22Rv1 (cell line): ENCODE measurements around the gene SLC25A5.

Source experiments
- ZFX ChIP-seq: fragments of 450-650 bp; IDR thresholded peaks from 2 replicates; pipeline ENCODE4 v1.6.1; 2017; ENCODE audit warnings: antibody characterized with exemption, borderline replicate concordance
- TF ChIP-seq, protein P1 (sequence below): fragments of 450-650 bp; IDR thresholded peaks from 2 replicates; pipeline ENCODE4 v1.5.1; 2017; ENCODE audit warnings: mild to moderate bottlenecking

DNA sequence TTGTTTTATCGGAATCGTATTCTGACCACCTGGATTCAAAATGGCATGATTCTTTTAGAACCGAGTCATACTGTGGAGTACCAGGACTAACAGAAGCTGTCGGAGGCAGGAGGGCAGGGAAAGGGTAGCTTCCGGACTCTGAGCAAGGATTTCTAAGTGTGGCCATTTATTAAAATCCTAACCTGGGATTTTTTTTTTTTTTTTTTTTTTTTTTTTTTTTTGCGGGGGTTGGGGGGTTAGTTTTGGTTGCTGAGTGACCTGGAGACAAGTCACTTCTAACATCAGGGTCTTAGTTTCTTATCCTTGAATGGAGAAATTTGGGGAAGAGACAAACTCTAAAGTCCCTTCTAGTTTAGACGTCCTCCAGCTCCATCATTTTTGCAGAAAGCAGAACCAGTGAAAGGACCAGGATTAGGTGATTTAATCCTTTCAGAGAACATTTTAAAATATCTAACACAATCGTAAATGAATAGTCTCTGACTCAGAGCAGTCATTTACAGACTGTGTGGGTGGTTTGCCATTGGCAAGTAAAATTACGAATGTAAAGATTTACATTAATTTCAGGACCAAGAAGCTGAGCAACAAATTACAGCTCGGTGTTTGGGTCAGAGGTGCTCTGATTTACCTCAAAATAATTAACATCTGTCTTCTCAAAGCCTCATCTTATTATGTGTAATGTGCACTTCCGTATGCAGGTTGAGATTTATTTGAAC, 7.3 kb downstream of the SLC25A5 start:
- TF ChIP-seq, protein P1, sequence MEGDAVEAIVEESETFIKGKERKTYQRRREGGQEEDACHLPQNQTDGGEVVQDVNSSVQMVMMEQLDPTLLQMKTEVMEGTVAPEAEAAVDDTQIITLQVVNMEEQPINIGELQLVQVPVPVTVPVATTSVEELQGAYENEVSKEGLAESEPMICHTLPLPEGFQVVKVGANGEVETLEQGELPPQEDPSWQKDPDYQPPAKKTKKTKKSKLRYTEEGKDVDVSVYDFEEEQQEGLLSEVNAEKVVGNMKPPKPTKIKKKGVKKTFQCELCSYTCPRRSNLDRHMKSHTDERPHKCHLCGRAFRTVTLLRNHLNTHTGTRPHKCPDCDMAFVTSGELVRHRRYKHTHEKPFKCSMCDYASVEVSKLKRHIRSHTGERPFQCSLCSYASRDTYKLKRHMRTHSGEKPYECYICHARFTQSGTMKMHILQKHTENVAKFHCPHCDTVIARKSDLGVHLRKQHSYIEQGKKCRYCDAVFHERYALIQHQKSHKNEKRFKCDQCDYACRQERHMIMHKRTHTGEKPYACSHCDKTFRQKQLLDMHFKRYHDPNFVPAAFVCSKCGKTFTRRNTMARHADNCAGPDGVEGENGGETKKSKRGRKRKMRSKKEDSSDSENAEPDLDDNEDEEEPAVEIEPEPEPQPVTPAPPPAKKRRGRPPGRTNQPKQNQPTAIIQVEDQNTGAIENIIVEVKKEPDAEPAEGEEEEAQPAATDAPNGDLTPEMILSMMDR, result no peak
- TF ChIP-seq ZFX, result no peak
